NCI-H510A treated with DMSO at 0.1 percent for 48 hours (cell line): ENCODE measurements around the gene RFXAP.

Experiments
- DNase-seq: peaks from one replicate; lab custom pipeline; 2025; lab: John Stamatoyannopoulos, UW

RFXAP gene

GRCh38 chr13:36866232-36866631, 47.2 kb downstream of the RFXAP start:
- no peak for DNase-seq

- DNase-seq = no peak
Measured at GRCh38 chr13:36870050-36870692, 51.1 kb downstream of the RFXAP start.

GRCh38 chr13:36872621-36873020, 53.6 kb downstream of the RFXAP start:
- DNase-seq = no peak

GRCh38 chr13:36875431-36875830, 56.4 kb downstream of the RFXAP start:
- DNase-seq = no peak

DNA sequence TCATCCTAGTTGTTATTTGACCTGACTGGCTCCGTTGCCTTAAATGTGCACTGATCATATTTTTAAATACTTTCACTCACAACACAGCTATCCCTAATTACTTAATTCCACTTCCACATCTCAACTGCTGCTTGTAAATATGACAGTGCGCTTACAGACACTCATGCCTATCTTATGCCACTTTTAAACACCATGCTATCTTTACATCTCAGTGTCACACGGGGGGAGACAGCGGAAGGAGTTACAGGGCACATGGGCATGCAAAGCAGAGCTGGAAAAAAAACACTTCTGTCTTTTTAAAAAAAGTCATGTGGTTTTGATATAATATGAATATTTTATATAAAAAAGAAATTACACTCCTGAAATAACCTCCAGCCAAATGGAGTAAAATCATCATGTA, 56.9 kb downstream of the RFXAP start:
- no peak for DNase-seq
